IPS-NIHi11 (cell line): ENCODE results near the gene PDE2A.
A peak's percentile ranks its signal among the peaks of the same experiment; 100 is the strongest.

Source experiments
- DNase-seq: peaks from one replicate; pipeline ENCODE4 v3.0.0; 2012; ENCODE audit warnings: mixed read lengths, low spot score

PDE2A gene

DNA sequence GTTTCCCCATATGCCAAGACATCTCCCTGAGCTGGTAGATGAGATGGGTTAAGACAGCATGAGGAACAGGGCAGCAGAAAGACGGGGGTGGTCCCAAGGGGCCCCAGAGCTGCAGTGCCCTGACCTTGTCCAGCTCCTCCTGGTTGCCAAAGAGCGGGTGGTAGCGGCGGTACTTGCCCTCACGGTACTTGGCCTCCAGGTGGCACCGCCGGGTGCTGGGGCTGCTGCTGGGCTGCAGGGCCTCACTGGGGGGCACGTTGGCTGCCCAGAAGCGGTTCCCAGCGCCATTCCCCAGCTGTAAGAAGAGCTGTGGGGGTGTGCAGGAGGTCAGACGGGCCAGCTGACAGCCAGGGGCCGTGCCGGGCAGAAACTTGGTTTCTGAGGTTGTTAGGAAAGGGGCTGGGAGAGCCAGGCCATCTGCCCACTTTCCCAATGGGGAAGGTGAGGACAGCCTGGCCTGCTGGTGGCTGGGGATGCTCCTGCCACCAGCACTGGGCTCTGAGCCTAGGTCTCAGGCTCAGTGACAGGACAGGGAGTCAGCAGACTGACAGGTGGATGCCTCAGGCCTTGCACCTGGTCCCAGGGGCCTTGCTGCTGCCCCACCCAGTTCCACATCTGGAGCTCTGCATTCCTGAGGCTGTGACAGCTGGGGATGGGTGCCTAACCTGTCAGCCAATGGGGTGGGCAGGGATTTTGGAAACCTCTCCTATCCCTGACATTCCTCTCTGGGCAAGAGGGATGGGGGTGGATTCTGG is 30.0 kb upstream of the PDE2A start:
- DNase-seq = no peak

- peak; percentile 81 for DNase-seq
Observed at GRCh38 chr11:72703267-72704008, 29.2 kb upstream of the PDE2A start.

- no peak for DNase-seq
Observed at GRCh38 chr11:72702577-72703241, 28.5 kb upstream of the PDE2A start.

- DNase-seq = no peak
Observed at GRCh38 chr11:72702096-72702495, 27.9 kb upstream of the PDE2A start.

DNA sequence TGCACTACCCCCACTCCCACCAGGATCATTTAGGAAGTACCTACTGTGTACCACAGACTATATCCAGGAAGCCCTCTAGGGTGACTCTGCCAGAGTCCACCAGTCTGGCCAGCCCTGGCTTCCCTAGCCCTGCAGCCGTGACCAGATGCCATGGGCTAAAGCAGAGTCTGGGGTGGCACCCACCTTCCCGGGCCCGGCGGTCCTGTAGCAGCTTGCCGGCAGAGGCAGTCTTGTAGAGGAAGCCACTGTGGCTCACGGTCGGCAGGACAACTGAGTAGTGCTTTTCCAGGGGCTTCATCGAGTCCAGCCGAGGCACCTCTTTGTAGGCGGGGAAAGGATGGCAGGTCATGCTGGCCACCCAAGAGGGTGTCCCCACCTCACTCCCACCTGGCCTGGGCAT is 27.2 kb upstream of the PDE2A start:
- no peak for DNase-seq

- DNase-seq = no peak
Observed at GRCh38 chr11:72700146-72700545, 25.9 kb upstream of the PDE2A start.

- no peak for DNase-seq
Observed at GRCh38 chr11:72697814-72698213, 23.6 kb upstream of the PDE2A start.

DNA sequence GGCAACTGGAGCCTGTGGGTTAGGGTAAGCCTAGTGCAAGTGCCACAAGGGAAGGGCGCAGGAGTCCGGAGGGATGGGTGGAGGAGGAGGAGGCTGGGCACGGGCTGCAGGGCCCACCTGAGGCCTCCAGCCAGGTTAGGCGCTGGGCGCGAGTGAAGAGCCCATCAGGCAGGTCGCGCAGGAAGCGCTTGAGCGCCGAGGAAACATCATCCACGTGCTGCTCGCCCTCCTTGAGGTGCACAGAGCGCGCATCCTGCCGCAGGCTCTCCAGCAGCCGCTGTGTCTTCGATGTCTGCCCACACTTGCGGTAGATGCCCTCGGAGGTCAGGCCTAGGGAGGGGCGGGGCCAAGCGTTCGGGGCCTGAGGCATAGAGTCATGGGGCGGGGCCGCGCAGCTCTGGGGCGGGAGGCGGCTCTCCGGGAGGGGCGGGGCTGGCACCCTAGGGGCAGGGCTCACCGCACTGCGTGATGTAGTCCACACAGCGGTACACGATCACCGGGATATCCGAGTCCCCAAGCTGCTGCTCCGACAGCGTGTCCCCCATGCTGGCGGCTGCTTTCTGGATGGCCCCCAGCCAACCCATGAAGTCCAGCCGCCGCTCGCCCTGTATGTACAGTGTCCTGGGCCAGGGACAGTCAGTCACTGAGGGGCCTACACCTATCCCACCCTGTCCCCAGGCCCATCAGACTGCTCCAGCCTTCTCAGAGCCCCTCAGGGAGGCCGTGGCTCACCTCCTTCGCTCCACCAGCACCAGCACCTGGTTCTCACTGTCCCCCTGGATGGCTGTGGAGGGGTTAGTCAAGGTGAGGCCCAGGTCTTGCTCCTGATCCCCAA is 22.9 kb upstream of the PDE2A start:
- peak; percentile 78 for DNase-seq

- DNase-seq = no peak
Observed at GRCh38 chr11:72695354-72695753, 21.1 kb upstream of the PDE2A start.

- DNase-seq = peak; percentile 63
Observed at GRCh38 chr11:72693271-72693968, 19.2 kb upstream of the PDE2A start.

GRCh38 chr11:72692498-72693237 is 18.4 kb upstream of the PDE2A start:
- no peak for DNase-seq

GRCh38 chr11:72690166-72690565 is 15.9 kb upstream of the PDE2A start:
- DNase-seq = no peak

GRCh38 chr11:72688929-72689328 is 14.7 kb upstream of the PDE2A start:
- DNase-seq = no peak

DNA sequence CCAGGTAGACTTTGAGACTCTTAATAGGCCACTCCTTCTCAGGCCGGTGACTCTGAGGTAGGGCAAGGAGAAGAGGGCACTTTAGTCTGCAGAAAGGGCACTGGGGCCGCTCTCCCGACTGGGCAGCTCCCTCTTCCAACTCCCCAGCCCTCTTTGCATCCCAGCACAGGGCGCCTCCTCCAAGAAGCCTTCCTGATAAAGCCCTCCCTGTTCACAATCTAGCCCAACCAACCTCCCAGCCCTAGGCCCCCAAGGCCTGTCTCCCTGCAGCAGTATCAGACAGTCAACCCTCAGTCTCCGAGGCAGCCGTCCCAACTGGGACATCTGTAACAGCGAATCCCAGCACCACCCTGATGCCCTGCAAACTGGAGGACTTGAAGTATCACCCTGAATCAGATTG is 14.3 kb upstream of the PDE2A start:
- no peak for DNase-seq

DNA sequence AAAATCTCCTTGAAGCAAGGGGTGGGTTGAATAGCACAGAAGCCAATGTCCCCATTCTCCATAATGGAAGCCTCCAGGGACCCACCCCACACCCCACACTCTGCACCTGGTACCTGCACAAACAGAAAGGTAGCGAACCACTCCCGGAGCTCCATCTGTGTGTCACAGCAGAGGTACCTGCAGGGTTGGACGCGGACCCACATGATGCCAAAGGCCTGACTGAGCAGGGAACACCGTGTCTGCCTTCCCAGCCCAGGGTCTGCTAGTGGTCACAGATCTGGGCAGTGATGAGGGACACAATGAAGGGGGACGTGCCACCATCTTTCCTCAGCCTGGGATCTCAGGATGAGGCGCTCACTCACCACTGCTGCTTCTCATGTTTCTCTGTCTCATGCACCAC is 13.1 kb upstream of the PDE2A start:
- no peak for DNase-seq

DNA sequence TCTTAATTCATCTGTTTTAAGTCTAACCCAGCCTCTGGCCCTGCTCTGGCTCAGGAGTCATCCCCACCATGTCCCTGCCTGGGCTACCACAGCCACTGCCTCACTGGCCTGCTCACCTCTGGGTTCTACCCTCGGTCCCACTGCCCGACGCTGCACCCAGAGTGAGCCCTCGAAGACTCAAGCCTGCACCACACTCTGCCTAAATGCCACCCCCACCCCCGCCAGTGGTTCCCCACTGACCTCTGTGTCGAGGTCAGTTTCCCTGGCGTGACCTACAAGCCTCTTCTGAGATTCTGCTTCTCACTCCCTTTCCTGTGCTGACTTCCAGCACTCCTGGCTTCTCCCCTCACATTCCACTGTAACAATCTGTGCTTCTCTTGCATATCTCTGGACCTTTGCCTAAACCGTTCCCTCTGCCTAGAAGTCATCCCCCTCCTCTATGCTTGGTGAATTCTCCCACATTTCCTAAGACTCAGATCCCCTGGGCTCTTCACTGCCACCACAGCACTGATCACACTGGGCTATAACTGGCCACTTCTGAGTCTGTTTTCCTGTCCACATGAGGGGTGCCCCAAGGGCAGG is 12.5 kb upstream of the PDE2A start:
- no peak for DNase-seq

- no peak for DNase-seq
Observed at GRCh38 chr11:72685560-72686480, 11.6 kb upstream of the PDE2A start.

DNA sequence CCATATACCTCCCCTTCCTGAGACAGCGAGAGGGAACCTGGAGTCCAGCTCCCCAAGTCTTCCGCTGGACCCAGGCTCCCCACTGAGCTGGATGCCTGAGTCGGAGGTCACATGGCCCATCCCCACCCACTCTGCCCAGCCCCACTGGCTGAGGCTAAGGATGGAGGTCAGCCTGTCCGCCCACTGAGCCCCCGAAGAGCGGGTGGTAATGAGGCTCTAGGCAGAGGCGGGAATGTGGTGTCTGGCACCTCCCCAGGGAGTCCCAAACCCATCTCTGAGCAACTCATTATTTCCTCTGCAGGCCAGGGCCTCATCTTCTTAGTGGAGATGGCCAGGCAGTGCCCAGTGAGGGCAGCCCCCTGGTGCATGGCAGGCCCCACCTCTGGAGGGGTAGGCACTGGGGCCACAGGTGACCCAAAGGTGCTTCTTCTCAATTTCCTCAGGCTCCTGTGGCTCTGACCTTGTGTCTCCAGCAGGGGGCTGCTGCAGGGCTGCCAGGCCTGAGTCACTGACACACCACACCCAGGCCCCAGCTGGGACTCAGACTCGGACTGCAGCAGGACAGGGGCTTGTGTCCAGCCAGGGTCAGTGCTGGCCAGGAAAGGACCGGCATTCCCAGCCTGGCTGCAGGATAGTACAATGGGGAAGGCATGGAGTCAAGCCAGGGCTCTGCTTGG is 10.2 kb upstream of the PDE2A start:
- DNase-seq = peak; percentile 90

- peak; percentile 92 for DNase-seq
Observed at GRCh38 chr11:72683782-72684200, 9.6 kb upstream of the PDE2A start.
